NCI-H1694 (cell line): Measurements from ENCODE around the gene RANBP9.

Experiments
- DNase-seq: peaks from one replicate; lab custom pipeline; 2025; lab: John Stamatoyannopoulos, UW

The RANBP9 gene

DNA sequence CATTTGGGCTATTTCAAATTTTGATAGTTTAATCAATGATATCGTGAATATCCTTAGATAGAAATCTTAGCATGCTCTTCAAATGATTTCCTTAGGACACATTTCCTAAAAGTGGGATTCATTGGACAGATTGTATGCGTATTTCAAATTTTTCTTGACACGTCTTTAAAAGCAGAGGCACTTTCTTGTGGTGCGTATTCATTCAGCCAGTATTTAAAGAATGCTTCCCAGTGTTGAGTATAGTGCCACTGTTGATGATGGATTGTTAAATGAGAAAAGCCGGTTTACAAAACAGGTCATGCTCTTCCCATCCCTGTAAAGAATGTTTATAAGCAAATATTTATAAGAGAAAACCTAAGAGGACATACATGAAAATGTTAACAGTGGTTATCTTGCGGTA, 111.6 kb downstream of the RANBP9 start:
- no peak for DNase-seq

DNA sequence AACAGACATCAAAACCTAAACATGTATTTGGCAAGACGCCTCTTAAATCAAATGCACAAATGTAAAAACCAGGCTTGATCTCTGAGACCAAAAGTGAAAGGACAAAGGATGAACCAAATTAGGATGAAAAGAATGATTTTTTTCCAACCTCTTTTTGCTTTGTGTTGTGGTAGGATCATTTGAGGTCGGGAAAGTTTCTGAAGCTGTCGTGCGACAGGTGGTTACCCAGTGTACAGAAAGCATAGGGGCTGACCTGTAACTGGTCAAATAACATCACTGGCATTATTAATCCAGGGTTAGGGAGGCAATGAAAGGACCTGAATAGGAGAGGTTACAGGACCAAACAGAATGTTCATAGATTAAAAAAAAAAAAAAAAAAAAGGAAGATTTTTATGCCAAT, 114.6 kb downstream of the RANBP9 start:
- no peak for DNase-seq

DNA sequence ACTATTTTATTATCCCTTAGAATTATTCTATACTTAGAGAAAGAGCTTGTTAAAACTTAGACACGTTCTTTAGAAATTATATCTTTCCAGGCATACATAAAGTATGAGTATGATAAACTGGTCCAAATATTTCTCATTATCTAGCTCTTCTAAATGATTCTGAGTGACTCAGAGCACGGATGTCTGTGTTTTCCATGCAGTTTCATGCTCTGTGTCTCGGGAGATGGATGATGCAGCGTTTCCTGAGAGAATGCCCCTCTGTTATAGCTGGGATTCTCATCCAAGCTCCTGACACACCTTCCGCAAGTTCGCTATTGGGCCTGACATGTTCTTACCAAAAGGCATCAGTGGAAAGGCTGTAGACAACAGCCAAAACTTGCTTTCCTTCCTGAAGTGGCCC, 117.9 kb downstream of the RANBP9 start:
- DNase-seq, result no peak

DNA sequence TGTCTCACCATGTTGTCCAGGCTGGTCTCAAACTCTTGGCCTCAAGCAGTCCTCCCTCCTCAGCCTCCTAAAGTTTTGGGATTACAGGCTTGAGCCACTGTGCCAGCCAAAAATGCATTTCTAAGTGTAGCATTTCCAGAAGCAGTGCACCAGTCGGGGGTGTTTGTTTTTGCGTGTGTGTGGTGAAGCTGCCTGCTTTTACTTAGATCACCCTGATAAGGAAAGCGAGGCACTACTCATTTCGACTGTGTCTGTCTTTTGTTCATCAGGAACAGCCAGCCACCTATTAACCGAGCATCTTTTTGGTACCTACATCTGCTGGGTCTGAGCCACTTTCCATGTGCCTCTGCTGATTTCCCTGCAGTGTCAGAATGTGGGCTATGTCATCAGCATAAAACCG, 118.5 kb downstream of the RANBP9 start:
- no peak for DNase-seq

- no peak for DNase-seq
These were observed 120.3 kb downstream of the RANBP9 start for GRCh38 chr6:13591205-13591921.

DNA sequence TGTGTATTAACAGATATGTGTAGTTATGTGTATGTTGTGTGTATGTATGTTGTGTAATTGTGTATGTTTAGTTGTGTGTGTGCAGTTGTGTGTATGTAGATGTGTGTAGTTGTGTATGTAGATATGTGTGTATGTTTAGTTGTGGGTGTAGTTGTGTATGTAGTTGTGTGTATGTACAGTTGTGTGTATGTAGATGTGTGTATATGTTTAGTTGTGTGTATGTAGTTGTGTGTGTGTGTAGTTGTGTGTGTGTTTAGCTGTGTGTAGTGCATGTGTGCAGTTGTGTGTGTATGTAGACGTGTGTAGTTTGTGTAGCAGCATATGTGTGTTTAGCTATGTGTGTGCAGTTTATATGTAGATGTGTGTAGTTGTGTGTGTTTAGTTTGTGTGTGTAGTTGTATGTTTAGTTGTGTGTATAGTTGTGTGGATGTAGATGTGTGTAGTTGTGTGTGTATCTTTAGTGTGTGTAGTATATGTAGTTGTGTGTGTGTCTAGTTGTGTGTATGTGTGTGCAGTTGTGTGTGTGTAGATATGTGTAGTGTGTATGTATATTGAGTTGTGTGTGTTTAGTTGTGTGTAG, 121.0 kb downstream of the RANBP9 start:
- DNase-seq, result no peak

DNA sequence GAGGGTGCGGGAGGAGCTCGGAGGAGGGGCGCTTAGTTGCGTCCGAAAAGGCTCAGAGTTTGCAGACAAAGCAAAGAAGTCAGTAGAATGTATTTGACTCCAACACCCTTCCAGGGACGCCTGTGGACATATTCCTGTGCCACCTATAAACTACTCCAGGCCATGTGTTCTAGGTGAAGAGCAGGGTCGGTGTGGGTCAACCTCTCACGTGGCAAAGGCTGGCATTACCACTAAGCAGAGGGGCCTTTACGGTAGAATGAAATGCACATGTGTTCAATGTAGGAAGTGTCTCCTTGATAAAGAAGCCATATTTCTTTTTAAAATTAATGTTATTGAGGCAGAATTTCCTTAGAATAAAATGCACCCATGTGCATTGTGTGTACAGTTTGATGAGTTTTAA, 121.8 kb downstream of the RANBP9 start:
- no peak for DNase-seq

- DNase-seq, result no peak
These were observed 124.8 kb downstream of the RANBP9 start for GRCh38 chr6:13586603-13587542.

DNA sequence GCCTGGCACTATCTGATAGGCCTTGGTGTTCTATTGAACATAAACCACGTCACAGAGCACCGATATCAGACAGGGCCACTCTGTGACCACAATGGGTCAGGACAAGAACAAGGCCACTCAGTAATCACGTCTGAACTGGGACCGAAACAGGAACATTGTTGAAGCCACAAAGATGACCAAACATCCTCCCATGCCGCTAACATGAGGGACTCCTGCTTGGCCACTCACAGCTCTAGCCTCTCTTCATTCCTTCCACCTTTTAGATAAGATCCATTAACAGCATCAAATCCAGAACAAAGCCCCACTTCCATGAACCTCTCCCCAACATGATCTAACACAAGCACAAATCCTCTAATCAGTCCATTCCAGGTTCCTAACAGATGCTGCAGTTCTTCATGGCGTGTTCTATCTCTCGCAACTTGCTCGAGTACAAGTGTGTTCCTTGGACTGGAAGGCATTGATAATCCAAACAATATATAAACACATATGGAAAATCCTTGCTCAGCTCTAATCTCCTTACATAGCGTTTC, 129.9 kb downstream of the RANBP9 start:
- DNase-seq, result no peak

DNA sequence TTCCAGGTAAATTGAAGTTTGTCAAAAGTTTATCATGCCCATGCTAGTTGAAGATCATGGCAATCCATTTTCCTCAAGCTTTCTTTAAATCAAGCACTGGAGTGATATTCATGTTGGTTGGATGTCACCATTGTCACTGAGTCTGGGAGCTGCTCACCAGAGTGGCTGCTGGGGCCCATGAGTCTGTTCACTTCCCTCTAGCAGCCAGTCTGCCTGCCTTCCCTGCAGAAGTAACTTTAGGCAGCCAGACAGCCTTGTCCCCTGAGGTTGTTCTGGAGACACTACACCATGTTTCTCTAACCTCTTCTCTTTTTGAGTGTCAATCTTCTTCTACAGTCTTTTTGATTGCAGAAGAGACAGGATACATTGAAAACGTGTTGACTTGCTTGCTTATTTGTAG, 131.7 kb downstream of the RANBP9 start:
- no peak for DNase-seq

DNA sequence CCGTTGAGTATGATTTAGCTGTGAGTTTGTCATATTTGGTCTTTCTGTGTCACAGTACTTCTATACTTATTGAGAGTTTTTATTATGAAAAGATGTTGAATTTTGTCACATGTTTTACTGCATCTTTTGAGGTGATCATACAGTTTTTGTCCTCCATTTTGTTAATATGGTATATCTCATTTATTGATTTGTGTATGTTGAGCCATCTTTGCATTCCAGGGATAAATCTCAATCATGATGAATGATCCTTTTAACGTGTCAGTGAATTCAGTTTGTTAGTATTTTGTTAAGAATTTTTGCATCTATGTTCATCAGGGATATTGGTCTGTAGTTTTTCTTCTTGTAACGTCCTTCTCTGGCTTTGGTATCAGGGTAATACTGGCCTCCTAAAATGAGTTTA, 133.7 kb downstream of the RANBP9 start:
- no peak for DNase-seq

GRCh38 chr6:13576017-13576416, 135.6 kb downstream of the RANBP9 start:
- no peak for DNase-seq

DNA sequence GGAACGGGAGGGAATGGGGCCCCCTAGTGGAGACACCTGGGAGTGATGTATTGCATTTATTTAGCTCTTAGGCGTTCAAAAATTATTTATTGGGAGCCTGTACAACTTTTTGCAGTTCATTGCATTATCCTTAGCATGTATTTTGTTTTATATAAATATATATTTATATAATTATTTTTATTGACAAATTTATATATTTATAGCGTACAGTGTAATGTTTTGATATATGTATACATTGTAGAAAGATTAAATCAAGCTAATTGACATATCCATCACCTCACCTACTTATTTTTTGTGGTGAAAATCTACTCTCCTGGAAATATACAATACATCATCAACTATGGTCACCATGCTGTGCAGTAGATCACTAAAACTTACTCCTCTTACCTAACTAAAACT, 136.3 kb downstream of the RANBP9 start:
- DNase-seq, result no peak

DNA sequence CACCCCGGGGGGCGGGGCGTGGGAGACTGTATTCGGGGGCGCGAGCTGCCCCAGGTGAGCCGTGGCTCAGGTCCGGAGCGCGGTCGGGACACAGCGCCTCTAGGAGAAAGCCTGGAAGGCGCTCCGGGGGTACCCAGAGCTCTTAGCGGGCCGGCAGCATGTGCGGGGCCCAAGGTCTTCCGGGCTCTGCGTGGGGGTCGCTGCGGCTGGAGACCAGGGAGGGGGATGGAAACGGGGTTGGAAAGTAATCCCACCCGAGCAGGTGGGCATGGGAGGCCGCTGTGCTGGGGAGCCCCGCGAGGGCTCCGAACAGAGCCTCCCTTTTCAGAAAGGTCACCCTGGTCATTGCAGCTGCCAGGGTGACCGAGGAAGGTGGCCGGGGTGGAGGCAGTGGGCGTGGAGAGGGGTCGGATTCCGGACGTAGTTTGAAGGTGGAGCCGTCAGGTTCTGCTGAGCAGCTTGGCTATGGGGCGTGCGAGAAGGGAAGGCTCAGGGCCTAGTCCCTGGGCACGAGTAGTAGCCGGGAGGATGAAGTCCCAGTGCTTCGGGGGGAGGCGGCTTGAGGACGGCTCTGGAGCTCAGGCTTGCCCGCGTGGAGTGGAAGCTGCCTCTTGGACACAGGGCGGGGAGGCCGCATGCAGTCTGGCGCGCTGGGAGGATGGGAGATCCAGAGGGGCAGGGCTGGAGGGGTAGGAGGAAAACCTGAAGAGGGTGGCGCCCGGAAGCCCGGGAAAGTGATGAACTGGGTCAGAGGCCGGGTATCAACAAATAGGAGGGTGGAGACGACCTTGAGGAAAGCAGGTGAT, 136.9 kb downstream of the RANBP9 start, which contains the start of gene SIRT5:
Gene SIRT5, plus strand, starts transcription at position 31 of the 806 bp plus-strand sequence. CDS start 9,510 bp downstream, outside the sequence.
- DNase-seq, result peak; percentile 90

DNA sequence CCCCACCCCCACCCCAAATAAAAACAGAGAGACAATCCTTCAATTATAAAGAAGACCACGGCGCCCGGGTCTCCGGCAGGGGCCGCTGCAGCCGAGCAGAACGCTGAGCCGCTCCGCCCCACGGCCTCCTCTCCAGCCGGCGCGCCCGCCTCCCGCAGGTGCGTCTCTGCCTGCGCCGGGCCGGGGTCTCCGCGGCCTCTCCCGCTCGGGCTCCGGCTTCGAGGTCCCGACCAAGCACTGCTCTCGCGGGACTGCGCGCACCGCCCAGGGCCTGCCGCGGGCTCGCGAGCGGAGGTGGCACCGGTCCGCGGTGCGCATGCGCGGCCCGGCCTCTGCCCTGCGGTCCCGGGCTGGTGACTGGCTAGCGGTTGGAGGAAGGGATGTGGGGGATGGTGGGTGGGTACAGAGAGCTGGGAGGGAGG, 137.5 kb downstream of the RANBP9 start:
- peak; percentile 93 for DNase-seq

DNA sequence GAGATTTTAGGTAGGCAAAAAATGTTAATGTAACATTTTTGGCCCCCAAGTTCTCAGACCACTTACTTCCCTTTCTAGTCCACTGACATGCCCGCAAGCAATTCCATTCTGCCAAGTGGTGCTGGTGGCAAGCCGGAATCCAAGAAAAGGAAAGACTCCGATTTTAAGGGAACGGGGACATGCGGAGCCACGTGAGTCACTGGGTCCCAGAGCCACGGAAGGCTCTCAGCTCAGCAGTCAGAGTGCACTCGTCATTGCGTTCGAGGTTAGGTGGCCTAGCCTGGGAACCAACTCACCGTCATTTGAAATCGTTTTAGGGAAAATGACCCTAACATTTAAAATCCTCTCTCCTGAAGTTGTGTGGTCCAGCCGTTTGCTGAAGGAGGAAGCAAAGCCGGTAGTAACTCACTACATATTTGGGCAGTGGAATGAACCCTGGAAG, 137.9 kb downstream of the RANBP9 start:
- DNase-seq, result no peak

DNA sequence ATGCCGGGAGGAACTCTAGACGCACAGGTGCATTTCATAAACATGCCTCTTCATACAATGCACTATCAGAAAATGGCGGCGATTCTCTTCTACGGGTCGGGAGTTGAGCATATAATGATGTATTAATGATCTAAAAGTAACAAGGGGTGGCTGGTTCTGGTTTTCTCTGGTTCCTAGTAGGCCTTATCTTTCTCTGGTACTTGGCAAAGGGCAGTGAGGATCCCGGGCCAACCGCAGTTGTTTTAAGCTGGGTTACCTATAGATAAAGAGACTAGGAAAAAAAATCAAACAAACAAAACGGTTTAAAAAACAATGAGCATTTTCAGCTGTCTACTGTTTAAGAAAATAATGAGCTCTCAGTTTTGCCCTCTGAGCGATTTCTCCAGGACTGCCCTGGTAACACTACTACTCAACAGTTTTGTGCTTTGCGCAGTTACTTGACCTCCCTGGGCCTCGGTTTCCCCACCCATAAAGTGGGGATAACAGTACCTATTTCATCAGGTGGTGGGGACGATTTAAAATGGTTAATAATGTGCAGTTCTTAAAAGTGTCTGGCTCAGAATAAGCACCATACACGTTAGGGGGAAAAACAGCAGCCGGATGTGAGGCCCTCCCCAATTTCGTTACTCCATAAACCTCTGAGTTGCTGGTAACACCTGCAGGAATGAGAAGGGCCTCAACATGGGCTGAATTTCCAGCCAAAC, 138.5 kb downstream of the RANBP9 start:
- no peak for DNase-seq

GRCh38 chr6:13572240-13572639, 139.4 kb downstream of the RANBP9 start:
- DNase-seq, result no peak
